ENCODE results near the gene BRME1.

Gene BRME1

DNA sequence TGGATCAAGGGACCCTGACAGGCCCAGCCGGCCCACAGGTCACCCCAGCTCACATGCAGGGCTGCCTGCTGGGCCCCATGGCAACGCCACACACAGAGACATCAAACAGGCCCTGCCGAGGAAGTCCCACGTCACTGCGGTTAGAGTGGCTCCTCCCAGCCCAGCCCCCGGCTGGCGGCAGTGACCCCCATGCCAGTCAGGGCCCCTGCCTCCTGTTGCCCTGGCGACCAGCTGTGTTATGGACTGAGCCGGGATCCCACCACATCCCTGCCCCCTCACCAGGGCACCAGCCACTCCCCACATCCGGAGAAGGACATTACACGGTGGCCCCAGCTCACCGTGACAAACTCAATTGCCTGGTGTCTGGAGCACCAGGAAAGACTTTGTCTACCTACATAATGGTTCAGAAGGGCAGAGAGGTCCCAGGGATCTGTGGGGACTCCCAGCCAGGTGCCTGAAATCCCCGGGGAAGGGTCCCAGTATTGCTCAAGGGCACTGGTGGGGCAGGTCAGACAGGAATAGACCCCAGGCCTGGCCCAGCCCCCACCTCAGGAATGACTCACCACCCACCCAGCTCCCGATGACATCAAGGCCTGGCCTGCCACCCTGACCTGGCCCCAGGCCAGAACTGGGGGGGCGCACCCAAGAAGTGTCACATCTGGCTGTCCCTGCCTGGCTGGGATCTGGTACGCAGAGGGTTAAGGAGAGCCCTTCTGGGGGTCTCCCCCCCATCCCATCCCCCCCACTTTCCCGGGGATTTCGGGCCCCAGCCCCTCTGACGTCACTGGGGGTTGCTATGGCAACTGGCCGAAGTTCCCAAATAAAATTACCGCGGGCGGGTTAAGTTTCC lies 59.1 kb downstream of the BRME1 start (continued):
- TF ChIP-seq, protein P1, sequence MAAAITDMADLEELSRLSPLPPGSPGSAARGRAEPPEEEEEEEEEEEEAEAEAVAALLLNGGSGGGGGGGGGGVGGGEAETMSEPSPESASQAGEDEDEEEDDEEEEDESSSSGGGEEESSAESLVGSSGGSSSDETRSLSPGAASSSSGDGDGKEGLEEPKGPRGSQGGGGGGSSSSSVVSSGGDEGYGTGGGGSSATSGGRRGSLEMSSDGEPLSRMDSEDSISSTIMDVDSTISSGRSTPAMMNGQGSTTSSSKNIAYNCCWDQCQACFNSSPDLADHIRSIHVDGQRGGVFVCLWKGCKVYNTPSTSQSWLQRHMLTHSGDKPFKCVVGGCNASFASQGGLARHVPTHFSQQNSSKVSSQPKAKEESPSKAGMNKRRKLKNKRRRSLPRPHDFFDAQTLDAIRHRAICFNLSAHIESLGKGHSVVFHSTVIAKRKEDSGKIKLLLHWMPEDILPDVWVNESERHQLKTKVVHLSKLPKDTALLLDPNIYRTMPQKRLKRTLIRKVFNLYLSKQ (tag by site-specific recombination; IDR thresholded peaks at IDR 0.05; ENCODE audit: borderline replicate concordance): no peak
- peak; percentile 70 for TF ChIP-seq WT1 (tag by site-specific recombination; IDR thresholded peaks at IDR 0.05)
- TF ChIP-seq GLIS1 (tag by site-specific recombination; IDR thresholded peaks at IDR 0.05): peak; percentile 97
- TF ChIP-seq ZSCAN23 (tag by site-specific recombination; IDR thresholded peaks at IDR 0.05): peak; percentile 75; the same call in 1 of the 2 replicates
- TF ChIP-seq OSR2 (tag by site-specific recombination; IDR thresholded peaks at IDR 0.05): peak; percentile 13; the same call in 1 of the 2 replicates
- TF ChIP-seq ZNF416 (tag by site-specific recombination; IDR thresholded peaks at IDR 0.05): no peak
- no peak for TF ChIP-seq SCRT1 (tag by site-specific recombination; IDR thresholded peaks at IDR 0.05; ENCODE audit: borderline replicate concordance)
- peak; percentile 91 for TF ChIP-seq ZNF660 (tag by site-specific recombination; IDR thresholded peaks at IDR 0.05)
- peak; percentile 70; the same call in 1 of the 2 replicates for TF ChIP-seq ZNF391 (tag by site-specific recombination; IDR thresholded peaks at IDR 0.05; ENCODE audit: borderline replicate concordance, low read depth)
- no peak for TF ChIP-seq ZNF133 (tag by site-specific recombination; IDR thresholded peaks at IDR 0.05)
- TF ChIP-seq ZNF701 (tag by site-specific recombination; IDR thresholded peaks at IDR 0.05): no peak
- peak; percentile 93 for TF ChIP-seq KLF10 (tag by site-specific recombination; IDR thresholded peaks at IDR 0.05)
- TF ChIP-seq ZNF621 (tag by site-specific recombination; IDR thresholded peaks at IDR 0.05): no peak
- TF ChIP-seq ZNF423 (tag by site-specific recombination; IDR thresholded peaks at IDR 0.05): peak; percentile 85
- peak; percentile 76 for TF ChIP-seq TCF7L2 (IDR thresholded peaks at IDR 0.05; ENCODE audit: borderline replicate concordance, low read depth, low read length)
- TF ChIP-seq, protein P2, sequence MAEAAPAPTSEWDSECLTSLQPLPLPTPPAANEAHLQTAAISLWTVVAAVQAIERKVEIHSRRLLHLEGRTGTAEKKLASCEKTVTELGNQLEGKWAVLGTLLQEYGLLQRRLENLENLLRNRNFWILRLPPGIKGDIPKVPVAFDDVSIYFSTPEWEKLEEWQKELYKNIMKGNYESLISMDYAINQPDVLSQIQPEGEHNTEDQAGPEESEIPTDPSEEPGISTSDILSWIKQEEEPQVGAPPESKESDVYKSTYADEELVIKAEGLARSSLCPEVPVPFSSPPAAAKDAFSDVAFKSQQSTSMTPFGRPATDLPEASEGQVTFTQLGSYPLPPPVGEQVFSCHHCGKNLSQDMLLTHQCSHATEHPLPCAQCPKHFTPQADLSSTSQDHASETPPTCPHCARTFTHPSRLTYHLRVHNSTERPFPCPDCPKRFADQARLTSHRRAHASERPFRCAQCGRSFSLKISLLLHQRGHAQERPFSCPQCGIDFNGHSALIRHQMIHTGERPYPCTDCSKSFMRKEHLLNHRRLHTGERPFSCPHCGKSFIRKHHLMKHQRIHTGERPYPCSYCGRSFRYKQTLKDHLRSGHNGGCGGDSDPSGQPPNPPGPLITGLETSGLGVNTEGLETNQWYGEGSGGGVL (tag by site-specific recombination; IDR thresholded peaks at IDR 0.05): peak; percentile 93
- TF ChIP-seq ZFP69B (tag by site-specific recombination; IDR thresholded peaks at IDR 0.05): peak; percentile 75
- no peak for TF ChIP-seq ZNF791 (tag by site-specific recombination; IDR thresholded peaks at IDR 0.05)
- TF ChIP-seq ZNF214 (tag by site-specific recombination; IDR thresholded peaks at IDR 0.05; ENCODE audit: borderline replicate concordance): peak; percentile 37; the same call in 1 of the 2 replicates
- peak; percentile 92 for TF ChIP-seq ZEB2 (tag by site-specific recombination; IDR thresholded peaks at IDR 0.05)
- peak; percentile 70 for TF ChIP-seq ZBTB48 (tag by site-specific recombination; IDR thresholded peaks at IDR 0.05)
- TF ChIP-seq, protein P3, sequence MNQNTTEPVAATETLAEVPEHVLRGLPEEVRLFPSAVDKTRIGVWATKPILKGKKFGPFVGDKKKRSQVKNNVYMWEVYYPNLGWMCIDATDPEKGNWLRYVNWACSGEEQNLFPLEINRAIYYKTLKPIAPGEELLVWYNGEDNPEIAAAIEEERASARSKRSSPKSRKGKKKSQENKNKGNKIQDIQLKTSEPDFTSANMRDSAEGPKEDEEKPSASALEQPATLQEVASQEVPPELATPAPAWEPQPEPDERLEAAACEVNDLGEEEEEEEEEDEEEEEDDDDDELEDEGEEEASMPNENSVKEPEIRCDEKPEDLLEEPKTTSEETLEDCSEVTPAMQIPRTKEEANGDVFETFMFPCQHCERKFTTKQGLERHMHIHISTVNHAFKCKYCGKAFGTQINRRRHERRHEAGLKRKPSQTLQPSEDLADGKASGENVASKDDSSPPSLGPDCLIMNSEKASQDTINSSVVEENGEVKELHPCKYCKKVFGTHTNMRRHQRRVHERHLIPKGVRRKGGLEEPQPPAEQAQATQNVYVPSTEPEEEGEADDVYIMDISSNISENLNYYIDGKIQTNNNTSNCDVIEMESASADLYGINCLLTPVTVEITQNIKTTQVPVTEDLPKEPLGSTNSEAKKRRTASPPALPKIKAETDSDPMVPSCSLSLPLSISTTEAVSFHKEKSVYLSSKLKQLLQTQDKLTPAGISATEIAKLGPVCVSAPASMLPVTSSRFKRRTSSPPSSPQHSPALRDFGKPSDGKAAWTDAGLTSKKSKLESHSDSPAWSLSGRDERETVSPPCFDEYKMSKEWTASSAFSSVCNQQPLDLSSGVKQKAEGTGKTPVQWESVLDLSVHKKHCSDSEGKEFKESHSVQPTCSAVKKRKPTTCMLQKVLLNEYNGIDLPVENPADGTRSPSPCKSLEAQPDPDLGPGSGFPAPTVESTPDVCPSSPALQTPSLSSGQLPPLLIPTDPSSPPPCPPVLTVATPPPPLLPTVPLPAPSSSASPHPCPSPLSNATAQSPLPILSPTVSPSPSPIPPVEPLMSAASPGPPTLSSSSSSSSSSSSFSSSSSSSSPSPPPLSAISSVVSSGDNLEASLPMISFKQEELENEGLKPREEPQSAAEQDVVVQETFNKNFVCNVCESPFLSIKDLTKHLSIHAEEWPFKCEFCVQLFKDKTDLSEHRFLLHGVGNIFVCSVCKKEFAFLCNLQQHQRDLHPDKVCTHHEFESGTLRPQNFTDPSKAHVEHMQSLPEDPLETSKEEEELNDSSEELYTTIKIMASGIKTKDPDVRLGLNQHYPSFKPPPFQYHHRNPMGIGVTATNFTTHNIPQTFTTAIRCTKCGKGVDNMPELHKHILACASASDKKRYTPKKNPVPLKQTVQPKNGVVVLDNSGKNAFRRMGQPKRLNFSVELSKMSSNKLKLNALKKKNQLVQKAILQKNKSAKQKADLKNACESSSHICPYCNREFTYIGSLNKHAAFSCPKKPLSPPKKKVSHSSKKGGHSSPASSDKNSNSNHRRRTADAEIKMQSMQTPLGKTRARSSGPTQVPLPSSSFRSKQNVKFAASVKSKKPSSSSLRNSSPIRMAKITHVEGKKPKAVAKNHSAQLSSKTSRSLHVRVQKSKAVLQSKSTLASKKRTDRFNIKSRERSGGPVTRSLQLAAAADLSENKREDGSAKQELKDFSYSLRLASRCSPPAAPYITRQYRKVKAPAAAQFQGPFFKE (tag by site-specific recombination; IDR thresholded peaks at IDR 0.05; ENCODE audit: borderline replicate concordance): 0 out of 2 replicates have a peak, but pooled peaks have one; percentile 40
- TF ChIP-seq ZNF366 (tag by site-specific recombination; conservative IDR thresholded peaks at IDR 0.05): peak; percentile 33; the same call in 1 of the 2 replicates
- peak; percentile 97 for TF ChIP-seq ZBTB7A (tag by site-specific recombination; IDR thresholded peaks at IDR 0.05; ENCODE audit: low read depth)
- TF ChIP-seq BCL11A (tag by site-specific recombination; IDR thresholded peaks at IDR 0.05; ENCODE audit: low read depth): peak; percentile 96
- TF ChIP-seq SP3 (tag by site-specific recombination; IDR thresholded peaks at IDR 0.05): peak; percentile 38; the same call in 1 of the 2 replicates
- no peak for TF ChIP-seq ZNF223 (tag by site-specific recombination; IDR thresholded peaks at IDR 0.05)

Data from HEK293 (cell line).